KMS-11 (cell line): ENCODE results near the gene HMX1.

Experiments
- H2AFZ ChIP-seq: fragments of 200-600 bp; sonication (generic); 2 replicates; pipeline ENCODE4 v1.6.1; 2016; ENCODE audit warnings: antibody characterized with exemption, mixed run types, low read depth
- H3K27ac ChIP-seq: fragments of 200-600 bp; sonication (generic); 2 replicates; pipeline ENCODE4 v1.6.1; 2016; ENCODE audit warnings: mild to moderate bottlenecking, mixed run types
- H3K27me3 ChIP-seq: fragments of 200-600 bp; sonication (generic); 2 replicates; pipeline ENCODE4 v1.6.1; 2017; ENCODE audit warnings: mild to moderate bottlenecking, low read depth, mixed run types, moderate library complexity; ENCODE audit not compliant: insufficient read depth
- H3K36me3 ChIP-seq: fragments of 200-600 bp; sonication (generic); 2 replicates; pipeline ENCODE4 v1.6.1; 2017; ENCODE audit warnings: mild to moderate bottlenecking, mixed run types; ENCODE audit not compliant: insufficient read depth
- H3K4me1 ChIP-seq: fragments of 200-600 bp; sonication (generic); 2 replicates; pipeline ENCODE4 v1.6.1; 2016; ENCODE audit warnings: mild to moderate bottlenecking, low read depth, mixed run types; ENCODE audit not compliant: poor library complexity, severe bottlenecking
- H3K4me2 ChIP-seq: fragments of 200-600 bp; sonication (generic); 2 replicates; pipeline ENCODE4 v1.7.0; 2016; ENCODE audit warnings: mild to moderate bottlenecking, mixed run types
- H3K4me3 ChIP-seq: fragments of 200-600 bp; sonication (generic); IDR thresholded peaks from 2 replicates; pipeline ENCODE4 v1.6.1; 2017; ENCODE audit warnings: low read depth, low read length, mixed read lengths; ENCODE audit not compliant: insufficient read depth
- H3K79me2 ChIP-seq: fragments of 200-600 bp; sonication (generic); 2 replicates; pipeline ENCODE4 v1.6.1; 2016; ENCODE audit warnings: low read depth, mixed run types; ENCODE audit not compliant: insufficient read depth
- H3K9ac ChIP-seq: fragments of 200-600 bp; sonication (generic); 2 replicates; pipeline ENCODE4 v1.6.1; 2016; ENCODE audit warnings: mild to moderate bottlenecking, mixed run types
- H4K20me1 ChIP-seq: fragments of 200-600 bp; sonication (generic); 2 replicates; pipeline ENCODE4 v1.6.1; 2016; ENCODE audit warnings: mild to moderate bottlenecking, mixed run types; ENCODE audit not compliant: insufficient read depth
- TF ChIP-seq, protein P1 (sequence below): fragments of 200-600 bp; sonication (generic); conservative IDR thresholded peaks from 2 replicates; pipeline ENCODE4 v1.6.1; 2017; ENCODE audit warnings: low read depth, mild to moderate bottlenecking, antibody characterized with exemption, low read length, moderate library complexity, mixed read lengths

The HMX1 gene

DNA sequence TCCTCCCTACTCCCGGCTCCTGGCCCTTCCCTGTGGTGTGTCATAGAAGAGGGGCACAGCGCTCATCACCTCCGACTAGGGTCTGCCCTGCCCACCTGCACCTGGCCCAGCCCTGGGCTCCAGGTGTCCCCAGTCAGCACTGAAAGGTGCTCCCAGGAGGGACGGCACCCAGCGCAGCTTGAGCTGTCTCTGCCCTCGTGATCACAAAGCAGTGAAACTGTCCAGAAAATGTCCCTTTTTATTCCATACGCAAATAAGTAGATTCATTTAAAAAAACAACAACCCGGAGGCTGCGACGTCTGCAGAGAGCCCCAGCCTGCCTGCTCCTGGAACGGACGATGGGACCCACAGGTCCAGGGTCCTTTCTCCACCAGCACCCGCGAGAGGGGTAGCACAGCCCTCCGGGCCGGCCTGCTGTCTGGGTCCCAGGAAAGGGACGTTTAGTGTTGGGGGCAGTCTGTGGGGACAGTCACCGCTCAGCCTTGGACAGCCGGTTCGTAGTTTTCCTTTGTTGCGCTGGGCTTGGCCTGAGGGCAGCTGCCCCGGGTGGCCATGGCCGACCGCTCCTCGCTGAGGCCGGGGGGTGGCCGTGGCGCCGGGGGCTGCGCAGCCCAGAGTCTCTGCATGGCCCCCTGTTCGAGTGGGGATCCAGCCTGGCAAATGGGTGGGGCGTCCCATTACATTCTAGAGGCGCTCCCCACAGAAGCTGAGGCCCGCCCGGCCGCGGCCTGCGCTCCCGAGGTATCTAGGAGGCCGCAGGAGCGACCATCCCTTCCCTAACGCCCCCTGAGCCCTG is 4.6 kb downstream of the HMX1 start:
- Histone ChIP-seq H3K4me2 (no peak overlapping the region), H4K20me1 (no peaks in the 10 kb centered on the region), H3K9ac (no peak overlapping the region), H3K27me3 (no peaks in the 10 kb centered on the region), H3K27ac (no peak overlapping the region), H3K4me1 (no peaks in the 10 kb centered on the region), H2AFZ (no peak overlapping the region), H3K79me2 (no peaks in the 10 kb centered on the region), H3K36me3 (no peaks in the 10 kb centered on the region), H3K4me3 (no peak overlapping the region)
- TF ChIP-seq, protein P1, sequence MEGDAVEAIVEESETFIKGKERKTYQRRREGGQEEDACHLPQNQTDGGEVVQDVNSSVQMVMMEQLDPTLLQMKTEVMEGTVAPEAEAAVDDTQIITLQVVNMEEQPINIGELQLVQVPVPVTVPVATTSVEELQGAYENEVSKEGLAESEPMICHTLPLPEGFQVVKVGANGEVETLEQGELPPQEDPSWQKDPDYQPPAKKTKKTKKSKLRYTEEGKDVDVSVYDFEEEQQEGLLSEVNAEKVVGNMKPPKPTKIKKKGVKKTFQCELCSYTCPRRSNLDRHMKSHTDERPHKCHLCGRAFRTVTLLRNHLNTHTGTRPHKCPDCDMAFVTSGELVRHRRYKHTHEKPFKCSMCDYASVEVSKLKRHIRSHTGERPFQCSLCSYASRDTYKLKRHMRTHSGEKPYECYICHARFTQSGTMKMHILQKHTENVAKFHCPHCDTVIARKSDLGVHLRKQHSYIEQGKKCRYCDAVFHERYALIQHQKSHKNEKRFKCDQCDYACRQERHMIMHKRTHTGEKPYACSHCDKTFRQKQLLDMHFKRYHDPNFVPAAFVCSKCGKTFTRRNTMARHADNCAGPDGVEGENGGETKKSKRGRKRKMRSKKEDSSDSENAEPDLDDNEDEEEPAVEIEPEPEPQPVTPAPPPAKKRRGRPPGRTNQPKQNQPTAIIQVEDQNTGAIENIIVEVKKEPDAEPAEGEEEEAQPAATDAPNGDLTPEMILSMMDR: no peak

GRCh38 chr4:8866421-8866820 is 5.2 kb downstream of the HMX1 start:
- no peaks in the 10 kb centered on the region for H3K36me3 ChIP-seq
- H3K79me2 ChIP-seq: no peaks in the 10 kb centered on the region
- TF ChIP-seq, protein P1: no peak
- H3K4me3 ChIP-seq: no peak overlapping the region
- H3K4me1 ChIP-seq: no peaks in the 10 kb centered on the region
- no peak overlapping the region for H3K27ac ChIP-seq
- H2AFZ ChIP-seq: no peak overlapping the region
- H3K4me2 ChIP-seq: no peak overlapping the region
- no peaks in the 10 kb centered on the region for H4K20me1 ChIP-seq
- no peaks in the 10 kb centered on the region for H3K27me3 ChIP-seq
- H3K9ac ChIP-seq: no peak overlapping the region

GRCh38 chr4:8865681-8866310 is 5.8 kb downstream of the HMX1 start:
- H3K4me2 ChIP-seq: no peak overlapping the region
- no peaks in the 10 kb centered on the region for H3K4me1 ChIP-seq
- TF ChIP-seq, protein P1: no peak
- no peaks in the 10 kb centered on the region for H3K36me3 ChIP-seq
- H3K27ac ChIP-seq: no peak overlapping the region
- H2AFZ ChIP-seq: no peak overlapping the region
- H3K9ac ChIP-seq: no peak overlapping the region
- no peaks in the 10 kb centered on the region for H4K20me1 ChIP-seq
- H3K4me3 ChIP-seq: no peak overlapping the region
- H3K79me2 ChIP-seq: no peaks in the 10 kb centered on the region
- H3K27me3 ChIP-seq: no peaks in the 10 kb centered on the region

GRCh38 chr4:8864912-8865680 is 6.5 kb downstream of the HMX1 start:
- no peak overlapping the region for H3K4me2 ChIP-seq
- H4K20me1 ChIP-seq: no peaks in the 10 kb centered on the region
- H2AFZ ChIP-seq: no peak overlapping the region
- no peaks in the 10 kb centered on the region for H3K4me1 ChIP-seq
- no peak overlapping the region for H3K4me3 ChIP-seq
- TF ChIP-seq, protein P1: no peak
- no peaks in the 10 kb centered on the region for H3K27me3 ChIP-seq
- H3K36me3 ChIP-seq: no peaks in the 10 kb centered on the region
- H3K79me2 ChIP-seq: no peaks in the 10 kb centered on the region
- no peak overlapping the region for H3K9ac ChIP-seq
- no peak overlapping the region for H3K27ac ChIP-seq
